Upper lobe of right lung (tissue), 1 donor: ENCODE data around the gene RBM28. TPM values are rescaled to one million over a fixed set of nuclear protein-coding genes. Genes with fewer than 3 reads are reported as not detected.

Experiments
- ATAC-seq: fragments of 200-7000 bp; cut with Tn5 transposase; one replicate; pipeline ENCODE4 v1.9.1; 2020; ENCODE audit warnings: mild to moderate bottlenecking, moderate library complexity
- DNase-seq: peaks from one replicate; pipeline ENCODE4 v3.0.0-alpha.2; 2020
- H3K27ac ChIP-seq: fragments of 200-600 bp; one replicate; pipeline ENCODE4 v1.8.0; 2022
- H3K27me3 ChIP-seq: fragments of 200-600 bp; one replicate; pipeline ENCODE4 v1.8.0; 2022; ENCODE audit warnings: mild to moderate bottlenecking
- H3K36me3 ChIP-seq: fragments of 200-600 bp; one replicate; pipeline ENCODE4 v1.8.0; 2022
- H3K4me1 ChIP-seq: fragments of 200-600 bp; one replicate; pipeline ENCODE4 v1.8.0; 2022
- H3K4me3 ChIP-seq: fragments of 200-600 bp; one replicate; pipeline ENCODE4 v1.8.0; 2022; ENCODE audit warnings: mild to moderate bottlenecking
- H3K9me3 ChIP-seq: fragments of 200-600 bp; one replicate; pipeline ENCODE4 v1.8.0; 2022
- CTCF ChIP-seq: fragments of 200-600 bp; IDR thresholded peaks from one replicate; pipeline ENCODE4 v1.8.0; 2022; ENCODE audit warnings: antibody characterized with exemption
- intact Hi-C: fragments of 100-400 bp; cut with DNase I; formaldehyde crosslinking; loops from one replicate; pipeline ENCODE4 v1.11.0; 2022
- total RNA-seq: library from RNA; stranded (reverse); fragmentation: NEBNext Ultra II Directional; extraction: Animal tissue kit (Norgen Biotek cat#: 25700); gene quantifications from one replicate; pipeline ENCODE4 v1.2.1, GENCODE V29; 2021
- donor health status: DM: no; HTN: yes; CAD: no; lungs with severe emphysema.

Gene RBM28
- total RNA-seq, 1 donor from 2014 or later, result 28.3 TPM

GRCh38 chr7:128309124-128309523, 34.6 kb downstream of the RBM28 start:
- intact Hi-C loops, result no loop called here
- H3K4me3 ChIP-seq, result no peak overlapping the region
- ATAC-seq, result no peak
- no peak overlapping the region for H3K27ac ChIP-seq
- no peaks in the 10 kb centered on the region for H3K9me3 ChIP-seq
- TF ChIP-seq CTCF, result no peak
- no peak for DNase-seq
- H3K36me3 ChIP-seq, result peaks cover 88% of the 10 kb centered on the region
- H3K4me1 ChIP-seq, result no peaks in the 10 kb centered on the region
- no peaks in the 10 kb centered on the region for H3K27me3 ChIP-seq

- H3K4me1 ChIP-seq, result no peaks in the 10 kb centered on the region
- H3K36me3 ChIP-seq, result peaks cover 82% of the 10 kb centered on the region
- no peak overlapping the region for H3K4me3 ChIP-seq
- H3K27ac ChIP-seq, result no peak overlapping the region
- H3K9me3 ChIP-seq, result no peaks in the 10 kb centered on the region
- intact Hi-C loops, result no loop called here
- no peak for TF ChIP-seq CTCF
- H3K27me3 ChIP-seq, result no peaks in the 10 kb centered on the region
- DNase-seq (no peak), ATAC-seq (no peak)
These were observed 36.6 kb downstream of the RBM28 start for GRCh38 chr7:128307061-128307460.

- Histone ChIP-seq H3K4me3 (no peak overlapping the region), H3K27ac (no peak overlapping the region), H3K27me3 (no peaks in the 10 kb centered on the region), H3K36me3 (peaks cover 56% of the 10 kb centered on the region), H3K9me3 (no peaks in the 10 kb centered on the region), H3K4me1 (no peaks in the 10 kb centered on the region)
- DNase-seq (no peak), ATAC-seq (no peak)
- intact Hi-C loops, result no loop called here
- no peak for TF ChIP-seq CTCF
These were observed 39.5 kb downstream of the RBM28 start for GRCh38 chr7:128304212-128304611.

- ATAC-seq (no peak), DNase-seq (no peak)
- Histone ChIP-seq H3K27me3 (no peaks in the 10 kb centered on the region), H3K27ac (no peak overlapping the region), H3K4me3 (no peak overlapping the region), H3K9me3 (no peaks in the 10 kb centered on the region), H3K4me1 (no peaks in the 10 kb centered on the region), H3K36me3 (peaks cover 50% of the 10 kb centered on the region)
- no peak for TF ChIP-seq CTCF
- intact Hi-C loops, result no loop called here
These were observed 40.1 kb downstream of the RBM28 start for GRCh38 chr7:128303643-128304042.

GRCh38 chr7:128303133-128303532, 40.6 kb downstream of the RBM28 start:
- TF ChIP-seq CTCF, result no peak
- no peak for DNase-seq
- Histone ChIP-seq H3K36me3 (peaks cover 45% of the 10 kb centered on the region), H3K27ac (no peak overlapping the region), H3K27me3 (no peaks in the 10 kb centered on the region), H3K4me3 (no peak overlapping the region), H3K4me1 (no peaks in the 10 kb centered on the region), H3K9me3 (no peaks in the 10 kb centered on the region)
- no peak for ATAC-seq
- intact Hi-C loops, result no loop called here

- Histone ChIP-seq H3K36me3 (peaks cover 35% of the 10 kb centered on the region), H3K9me3 (no peaks in the 10 kb centered on the region), H3K27me3 (no peaks in the 10 kb centered on the region), H3K4me3 (no peak overlapping the region), H3K4me1 (no peaks in the 10 kb centered on the region), H3K27ac (no peak overlapping the region)
- DNase-seq, result no peak
- no peak for TF ChIP-seq CTCF
- intact Hi-C loops, result no loop called here
- no peak for ATAC-seq
These were observed 41.6 kb downstream of the RBM28 start for GRCh38 chr7:128302139-128302538.
